Calu3 (cell line): ENCODE measurements around the gene KRTAP4-8. TPM values are rescaled to one million over a fixed set of nuclear protein-coding genes. Genes with fewer than 3 reads are reported as not detected.
"Not testable (repeated sequence)": the region's sequence is repeated elsewhere in the genome, so short reads cannot be mapped to it uniquely, and the experiment has no call there.

Source experiments
- BruUV-seq: library from RNA; stranded (reverse); fragments of 400-500 nt; replicated peaks from 2 replicates; lab custom pipeline; 2021; lab: Mats Ljungman, UMichigan
- CTCF ChIA-PET: fragments of 300-600 bp; sonication (Branson Sonifier 250); formaldehyde crosslinking; loops from one replicate; lab custom pipeline; 2022; ENCODE audit warnings: antibody characterized with exemption; lab: Charles Lee
- DNase-seq: peaks from one replicate; pipeline ENCODE4 v3.0.0; 2022
- H3K27ac Mint-ChIP-seq: one replicate; pipeline ENCODE4 v1.8.0; 2022; ENCODE audit warnings: mixed read lengths; ENCODE audit not compliant: unreplicated experiment
- H3K27me3 Mint-ChIP-seq: one replicate; pipeline ENCODE4 v1.8.0; 2022; ENCODE audit warnings: mixed read lengths; ENCODE audit not compliant: unreplicated experiment
- H3K36me3 Mint-ChIP-seq: one replicate; pipeline ENCODE4 v1.8.0; 2022; ENCODE audit warnings: mild to moderate bottlenecking, moderate library complexity, mixed read lengths; ENCODE audit not compliant: insufficient read depth, unreplicated experiment
- H3K4me1 Mint-ChIP-seq: one replicate; pipeline ENCODE4 v1.8.0; 2022; ENCODE audit warnings: mild to moderate bottlenecking, low read depth, mixed read lengths; ENCODE audit not compliant: unreplicated experiment
- H3K4me3 Mint-ChIP-seq: one replicate; pipeline ENCODE4 v1.8.0; 2022; ENCODE audit warnings: mild to moderate bottlenecking, low read depth, moderate library complexity, mixed read lengths; ENCODE audit not compliant: unreplicated experiment
- H3K9me3 Mint-ChIP-seq: one replicate; pipeline ENCODE4 v1.8.0; 2022; ENCODE audit warnings: low read depth, mixed read lengths; ENCODE audit not compliant: unreplicated experiment
- intact Hi-C: fragments of 100-400 bp; cut with micrococcal nuclease; formaldehyde crosslinking; loops from one replicate; pipeline ENCODE4 v1.10.0; 2022; ENCODE audit not compliant: unreplicated experiment
- total RNA-seq: library from RNA; stranded (reverse); gene quantifications from 2 replicates; pipeline ENCODE4 v1.2.3, GENCODE V29; 2022
- TF ChIP-seq, protein P1 (sequence below): fragments of 200-600 bp; IDR thresholded peaks from one replicate; pipeline ENCODE4 v1.8.0; 2022; ENCODE audit warnings: antibody characterized with exemption; ENCODE audit not compliant: unreplicated experiment

KRTAP4-8 gene
- total RNA-seq, 1 experiment from 2014 or later, result not detected

DNA sequence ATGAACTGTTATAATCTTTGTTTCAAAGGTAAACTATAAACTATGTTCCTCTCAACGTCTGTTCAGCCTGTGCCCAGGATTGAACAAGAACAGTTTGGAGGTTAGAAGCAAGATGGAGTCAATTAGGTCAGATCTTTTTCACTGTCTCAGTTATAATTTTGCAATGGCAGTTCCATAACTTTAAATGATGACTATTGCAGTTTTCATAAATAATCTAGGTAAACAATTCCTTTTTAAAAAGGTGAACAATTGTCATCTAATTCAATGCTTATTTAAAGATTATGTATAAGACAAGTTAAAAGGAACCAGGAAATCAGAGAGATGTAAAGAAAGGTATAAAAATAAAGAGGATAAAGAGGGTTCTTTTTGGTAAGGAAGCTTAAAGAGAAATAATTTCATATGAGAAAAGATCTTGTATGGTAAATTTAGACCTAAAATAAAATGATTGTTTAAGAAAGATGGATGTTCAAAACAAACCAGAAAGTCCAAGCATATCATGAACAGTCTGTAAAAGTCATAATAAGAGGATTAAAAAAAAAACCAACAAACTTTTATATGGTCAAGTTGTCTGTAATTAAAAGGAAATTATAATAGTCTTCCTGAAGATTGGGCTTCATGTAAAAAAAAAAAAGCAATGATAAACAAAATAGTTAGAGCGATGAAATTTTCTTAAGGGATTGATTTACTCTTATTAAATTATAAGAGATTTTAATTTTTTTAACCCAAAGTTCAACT, 13.4 kb upstream of the KRTAP4-8 start:
- DNase-seq, result no peak
- Mint-ChIP-seq H3K4me3 (no peak overlapping the region), H3K27me3 (no peaks in the 10 kb centered on the region), H3K36me3 (no peaks in the 10 kb centered on the region), H3K27ac (no peak overlapping the region), H3K4me1 (peaks cover 16% of the 10 kb centered on the region), H3K9me3 (peaks cover 12% of the 10 kb centered on the region)
- BruUV-seq, result no TSS peak
- intact Hi-C loops, result no loop called here
- TF ChIP-seq, protein P1, sequence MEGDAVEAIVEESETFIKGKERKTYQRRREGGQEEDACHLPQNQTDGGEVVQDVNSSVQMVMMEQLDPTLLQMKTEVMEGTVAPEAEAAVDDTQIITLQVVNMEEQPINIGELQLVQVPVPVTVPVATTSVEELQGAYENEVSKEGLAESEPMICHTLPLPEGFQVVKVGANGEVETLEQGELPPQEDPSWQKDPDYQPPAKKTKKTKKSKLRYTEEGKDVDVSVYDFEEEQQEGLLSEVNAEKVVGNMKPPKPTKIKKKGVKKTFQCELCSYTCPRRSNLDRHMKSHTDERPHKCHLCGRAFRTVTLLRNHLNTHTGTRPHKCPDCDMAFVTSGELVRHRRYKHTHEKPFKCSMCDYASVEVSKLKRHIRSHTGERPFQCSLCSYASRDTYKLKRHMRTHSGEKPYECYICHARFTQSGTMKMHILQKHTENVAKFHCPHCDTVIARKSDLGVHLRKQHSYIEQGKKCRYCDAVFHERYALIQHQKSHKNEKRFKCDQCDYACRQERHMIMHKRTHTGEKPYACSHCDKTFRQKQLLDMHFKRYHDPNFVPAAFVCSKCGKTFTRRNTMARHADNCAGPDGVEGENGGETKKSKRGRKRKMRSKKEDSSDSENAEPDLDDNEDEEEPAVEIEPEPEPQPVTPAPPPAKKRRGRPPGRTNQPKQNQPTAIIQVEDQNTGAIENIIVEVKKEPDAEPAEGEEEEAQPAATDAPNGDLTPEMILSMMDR, result no peak
- CTCF ChIA-PET, result interaction anchor here (0.7 kb wide), 2 partner anchors 19 to 20 kb away, joined by 3 read pairs; no protein-coding TSS in a partner anchor

DNA sequence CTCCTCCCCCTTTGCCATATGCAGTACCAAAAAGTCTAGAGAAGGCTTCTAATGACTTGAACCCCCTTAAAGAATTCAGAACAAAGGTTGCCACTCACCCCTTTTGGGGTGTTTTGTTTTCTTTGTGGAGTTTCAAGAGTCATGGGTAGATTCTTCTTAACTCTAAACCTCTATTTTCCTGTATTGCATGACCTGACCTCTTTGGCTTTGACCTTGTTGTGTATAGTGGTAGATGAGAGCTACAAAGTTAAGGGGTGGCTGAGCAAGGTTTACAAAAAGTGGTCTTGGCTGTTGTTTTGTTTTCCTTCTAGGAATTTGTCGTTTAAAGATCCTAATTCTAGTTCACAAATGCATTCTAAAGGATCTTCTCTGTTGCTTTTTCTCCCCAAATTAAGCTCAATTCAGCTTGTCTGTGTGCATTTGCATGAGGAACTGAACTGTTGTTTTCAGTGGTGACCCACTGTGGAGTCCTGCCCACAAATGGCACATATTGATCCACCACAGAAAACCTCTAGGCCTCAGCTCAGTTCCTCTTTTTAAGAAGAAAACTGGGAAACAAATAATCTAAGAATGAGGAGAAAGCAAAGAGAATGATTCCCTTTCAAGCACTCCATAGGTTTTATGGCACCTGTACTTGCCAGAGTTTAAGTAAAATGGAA, 10.9 kb upstream of the KRTAP4-8 start:
- H3K4me1 Mint-ChIP-seq, result peaks cover 25% of the 10 kb centered on the region
- BruUV-seq, H3K4me3 Mint-ChIP-seq, H3K27ac Mint-ChIP-seq, H3K27me3 Mint-ChIP-seq, intact Hi-C loops, H3K36me3 Mint-ChIP-seq, DNase-seq: not testable (repeated sequence)
- peaks cover 12% of the 10 kb centered on the region for H3K9me3 Mint-ChIP-seq
- CTCF ChIA-PET, result interaction anchor here (0.6 kb wide), 2 partner anchors 153 to 220 kb away, joined by 3 read pairs; no protein-coding TSS in a partner anchor

DNA sequence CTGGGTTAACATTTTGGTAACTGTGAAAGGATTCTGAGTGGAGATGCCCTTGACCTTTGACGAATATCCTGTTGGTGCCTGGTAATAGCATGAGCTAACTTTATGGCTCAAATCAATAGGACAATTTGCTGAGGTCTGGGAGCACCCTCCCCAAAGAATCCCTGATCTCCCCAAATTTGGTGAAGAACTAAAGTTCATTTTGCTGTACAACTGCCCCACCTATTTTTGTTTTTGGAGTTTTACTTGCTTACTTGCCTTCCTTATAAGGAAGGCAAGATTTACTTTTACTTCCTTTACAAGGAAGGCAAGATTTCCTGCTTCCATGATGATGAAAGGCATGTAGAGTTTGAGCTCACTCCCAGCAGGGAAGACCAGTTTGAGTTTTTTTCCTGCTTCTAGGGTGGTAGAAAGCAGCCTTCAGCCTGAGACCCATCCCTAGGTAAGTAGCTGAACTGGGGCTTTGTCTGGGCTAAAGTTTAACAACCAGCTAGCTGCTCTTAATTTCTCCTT, 10.1 kb upstream of the KRTAP4-8 start:
- no peaks in the 10 kb centered on the region for H3K36me3 Mint-ChIP-seq
- no TSS peak for BruUV-seq
- no peak for DNase-seq
- intact Hi-C loops, result loop anchor here (1.0 kb wide), 1 partner anchor 21 kb away; no protein-coding TSS in a partner anchor
- TF ChIP-seq, protein P1, result no peak
- H3K27ac Mint-ChIP-seq, result peak overlapping the region; percentile 22
- peaks cover 12% of the 10 kb centered on the region for H3K9me3 Mint-ChIP-seq
- H3K4me3 Mint-ChIP-seq, result no peak overlapping the region
- CTCF ChIA-PET, result interaction anchor here (0.6 kb wide), 1 partner anchor 152 kb away, joined by 3 read pairs; no protein-coding TSS in a partner anchor
- peaks cover 33% of the 10 kb centered on the region for H3K4me1 Mint-ChIP-seq
- H3K27me3 Mint-ChIP-seq, result no peaks in the 10 kb centered on the region

DNA sequence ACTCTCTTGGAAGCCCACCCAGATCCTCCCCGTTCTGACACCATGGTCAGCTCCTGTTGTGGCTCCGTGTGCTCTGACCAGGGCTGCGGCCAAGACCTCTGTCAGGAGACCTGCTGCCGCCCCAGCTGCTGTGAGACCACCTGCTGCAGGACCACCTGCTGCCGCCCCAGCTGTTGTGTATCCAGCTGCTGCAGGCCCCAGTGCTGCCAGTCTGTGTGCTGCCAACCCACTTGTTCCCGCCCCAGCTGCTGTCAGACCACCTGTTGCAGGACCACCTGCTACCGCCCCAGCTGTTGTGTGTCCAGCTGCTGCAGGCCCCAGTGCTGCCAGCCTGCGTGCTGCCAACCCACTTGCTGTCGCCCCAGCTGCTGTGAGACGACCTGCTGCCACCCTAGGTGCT, 7.4 kb upstream of the KRTAP4-8 start, which contains the start of gene KRTAP4-9:
Gene KRTAP4-9, plus strand, starts transcription at position 43 of the 400 bp plus-strand sequence. Its CDS starts 0 bp downstream, at position 43.
- H3K4me1 Mint-ChIP-seq, result peaks cover 41% of the 10 kb centered on the region
- not testable (repeated sequence) for BruUV-seq

DNA sequence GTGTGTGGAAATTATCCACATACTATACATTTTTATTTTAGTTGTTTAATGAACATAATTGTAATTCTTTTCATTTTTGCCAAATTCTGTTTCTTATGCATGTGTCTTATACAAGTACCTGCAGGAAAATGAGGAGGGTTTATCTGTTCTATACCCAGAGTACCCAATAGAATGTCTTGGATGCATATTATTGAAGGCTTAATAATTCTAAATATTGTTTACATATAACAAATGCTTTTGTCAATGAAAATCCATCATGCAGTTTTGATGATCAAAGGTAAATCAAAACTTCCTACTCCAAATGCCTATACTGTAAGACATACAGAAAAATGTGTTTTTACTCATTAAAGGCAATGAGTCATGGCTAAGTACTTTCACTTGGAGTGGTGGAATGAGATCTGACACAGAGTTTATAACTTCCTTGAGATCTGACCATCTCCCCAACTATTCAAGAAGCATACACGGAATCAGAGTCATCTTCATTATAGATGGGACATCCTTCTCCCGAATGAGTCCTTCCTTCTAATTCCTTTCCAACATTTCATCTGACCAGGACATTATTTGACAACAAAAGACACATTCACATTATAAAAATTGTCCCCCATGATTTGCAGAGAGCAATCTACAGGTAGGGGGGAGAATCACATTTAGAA, 6.6 kb upstream of the KRTAP4-8 start:
- H3K27me3 Mint-ChIP-seq, H3K27ac Mint-ChIP-seq, BruUV-seq, CTCF ChIA-PET, H3K9me3 Mint-ChIP-seq, DNase-seq, H3K4me3 Mint-ChIP-seq, H3K36me3 Mint-ChIP-seq, intact Hi-C loops: not testable (repeated sequence)
- H3K4me1 Mint-ChIP-seq, result peaks cover 49% of the 10 kb centered on the region

More for the DNA sequence above, 7.4 kb upstream of the KRTAP4-8 start, which contains the start of gene KRTAP4-9:
- H3K4me3 Mint-ChIP-seq, DNase-seq, H3K27me3 Mint-ChIP-seq, intact Hi-C loops, CTCF ChIA-PET, H3K36me3 Mint-ChIP-seq, H3K9me3 Mint-ChIP-seq: not testable (repeated sequence)
- H3K27ac Mint-ChIP-seq, result peak within 1 kb of the TSS; percentile 30
